ENCODE results near the gene CENPW.

GRCh38 chr6:126373344-126373743 is 33.4 kb downstream of the CENPW start:
- TF ChIP-seq CTCF (IDR thresholded peaks at IDR 0.05; ENCODE audit: borderline replicate concordance, extremely low read depth, low read length, poor library complexity, severe bottlenecking), result no peak
- no peak for TF ChIP-seq EZH2 (IDR thresholded peaks at IDR 0.05; ENCODE audit: borderline replicate concordance, low read depth, low read length, severe bottlenecking)

Data from DND-41 (cell line).